Tongue (tissue), 2 donors: ENCODE measurements around the gene RASL11B. TPM values are rescaled to one million over a fixed set of nuclear protein-coding genes. Genes with fewer than 3 reads are reported as not detected.
A peak's percentile ranks its signal among the peaks of the same experiment; 100 is the strongest.

Experiments used
- DNase-seq: peaks from one replicate; pipeline ENCODE4 v3.0.0-alpha.2; 2015
- total RNA-seq: library from RNA; depleted of rRNA; stranded (reverse); fragments of >200 nt; gene quantifications from one replicate; pipeline ENCODE4 v1.2.3, GENCODE V29; 2014

Gene RASL11B
- total RNA-seq, 1 donor from 2014 or later = 2.1 TPM

DNA sequence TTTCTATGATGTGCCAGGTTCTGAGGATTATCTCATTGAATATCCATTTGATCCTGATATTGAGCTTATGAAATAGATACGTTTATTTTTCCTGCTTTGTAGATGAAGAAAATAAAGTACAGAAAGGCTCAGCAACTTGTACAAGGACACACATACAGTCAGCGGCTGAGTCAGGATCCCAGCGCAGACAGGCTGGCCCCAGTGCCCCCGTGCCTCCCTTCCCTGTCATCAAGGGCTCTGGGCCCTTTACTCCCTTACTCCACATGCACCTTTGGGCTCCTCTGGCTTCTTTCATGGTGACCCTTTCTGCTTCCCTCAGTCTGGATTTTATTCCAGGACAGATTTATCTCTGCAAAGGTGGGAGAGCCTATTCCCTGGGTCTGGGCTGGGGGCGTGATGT, 12.8 kb downstream of the RASL11B start:
- no peak for DNase-seq

DNA sequence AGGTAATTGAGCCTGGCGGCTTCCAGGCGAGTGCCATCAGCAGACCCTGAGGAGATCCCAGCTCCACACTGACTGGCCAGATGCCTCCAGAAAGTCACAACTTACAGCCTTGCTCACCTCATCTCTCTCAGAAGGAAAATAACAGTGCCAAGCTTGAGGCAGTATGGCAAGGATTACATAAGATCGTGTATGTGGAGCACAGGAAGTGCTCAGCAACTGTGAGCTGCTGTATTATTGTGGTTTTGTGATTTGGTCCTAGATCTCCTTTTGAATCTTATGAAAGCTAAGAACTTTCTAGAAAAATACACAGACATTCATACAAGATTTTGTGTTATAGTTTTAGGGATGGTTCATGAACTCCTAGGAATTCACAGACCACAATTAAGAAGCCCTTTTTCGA, 14.0 kb downstream of the RASL11B start:
- DNase-seq = no peak

DNA sequence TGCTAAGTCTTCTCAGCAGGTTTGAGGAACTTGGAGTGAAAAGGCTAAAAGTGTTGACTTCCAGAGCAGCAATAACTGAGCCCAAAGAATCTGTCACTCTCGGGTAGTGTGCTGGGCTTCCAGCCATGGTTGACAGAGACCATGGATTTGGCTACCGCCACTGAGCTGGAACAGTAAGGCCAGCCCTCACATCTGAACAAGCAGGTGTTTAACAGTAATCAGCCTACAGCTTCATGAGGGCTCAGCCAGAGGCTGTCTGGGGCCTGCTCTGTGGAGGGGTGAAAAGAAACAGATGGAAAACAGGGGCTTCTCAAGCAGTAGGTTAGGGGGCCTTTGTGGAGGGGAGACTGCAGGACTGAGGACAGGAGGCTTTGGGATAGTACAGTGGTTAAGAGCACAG, 14.9 kb downstream of the RASL11B start:
- peak; percentile 88 for DNase-seq

DNA sequence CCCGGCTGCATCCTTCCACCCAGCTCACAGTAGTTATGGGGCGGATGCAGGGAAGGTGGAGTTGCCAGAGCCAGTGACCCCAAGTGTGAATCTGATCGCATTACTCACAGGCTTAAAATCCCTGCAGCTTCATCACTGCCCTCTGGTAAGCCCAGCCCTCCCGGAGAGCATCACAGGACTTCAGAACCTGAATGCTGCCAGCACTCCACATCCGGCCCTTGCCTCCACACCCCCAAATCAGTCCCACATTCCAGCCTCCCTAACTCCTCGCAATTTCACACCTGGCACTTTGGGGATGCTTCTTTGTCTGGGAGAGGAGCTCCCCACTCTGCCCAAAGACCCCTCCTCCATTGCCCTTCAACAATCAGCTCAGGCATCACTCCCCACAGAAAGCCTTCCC, 15.6 kb downstream of the RASL11B start:
- no peak for DNase-seq

DNA sequence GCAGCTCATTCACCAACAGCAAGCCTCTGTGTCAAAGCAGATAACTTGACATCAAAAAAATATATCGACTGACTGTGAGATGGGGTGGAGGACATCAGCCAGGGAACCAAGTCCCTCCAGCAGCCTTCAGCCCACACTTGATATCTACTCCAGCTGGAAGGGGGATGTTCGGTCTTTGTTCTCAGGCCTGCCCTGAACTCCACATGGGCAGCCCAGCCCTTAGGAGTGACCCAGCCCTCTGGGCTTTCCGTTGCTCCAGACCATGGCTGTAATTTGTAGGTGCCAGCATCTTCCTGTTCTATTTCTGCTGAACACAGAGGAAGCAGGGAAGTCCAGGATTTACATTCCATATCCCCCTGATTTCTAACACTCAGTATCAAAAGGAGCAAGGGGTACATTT, 17.4 kb downstream of the RASL11B start:
- DNase-seq = no peak

DNA sequence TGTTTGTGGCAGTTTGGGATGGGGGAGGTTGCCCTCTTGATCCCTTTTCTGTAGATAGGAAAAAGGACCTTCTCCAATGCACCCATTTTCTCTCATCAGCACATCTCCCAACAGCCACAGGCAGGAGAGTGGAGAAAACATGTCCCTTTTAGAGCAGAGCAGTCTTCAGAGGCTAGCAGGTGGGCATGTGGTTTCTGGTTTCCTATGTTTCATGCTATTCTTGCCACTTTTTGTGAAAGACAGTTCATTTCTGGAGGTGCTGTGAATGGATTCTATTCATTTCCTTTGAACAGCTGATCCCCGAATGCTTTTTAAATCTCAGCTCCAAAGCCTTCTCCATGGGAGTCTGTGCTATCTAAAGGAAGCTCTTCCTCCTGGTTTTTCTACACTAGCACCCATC, 18.9 kb downstream of the RASL11B start:
- DNase-seq = no peak

DNA sequence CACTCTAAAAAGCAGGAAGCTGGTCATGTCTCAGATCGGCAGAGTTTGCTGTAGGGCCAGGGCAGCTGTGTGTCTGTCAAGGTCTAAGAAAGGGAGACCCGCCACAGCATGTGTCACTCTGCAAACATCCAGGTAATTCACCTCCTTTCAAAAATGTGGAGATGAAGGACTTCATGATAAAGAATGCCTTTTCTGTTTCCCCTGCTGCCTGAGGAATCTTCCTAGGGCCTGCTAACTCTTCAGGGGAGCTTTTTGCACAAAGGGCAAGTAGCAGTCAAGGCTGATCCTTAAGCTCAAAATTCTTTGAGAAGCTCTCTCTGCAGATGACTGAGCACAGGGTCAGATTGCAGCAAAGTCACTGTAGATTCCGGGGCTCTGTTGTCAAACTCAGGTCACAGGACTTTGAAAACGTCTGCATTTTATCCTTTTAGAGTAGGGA, 21.1 kb downstream of the RASL11B start:
- DNase-seq = no peak

DNA sequence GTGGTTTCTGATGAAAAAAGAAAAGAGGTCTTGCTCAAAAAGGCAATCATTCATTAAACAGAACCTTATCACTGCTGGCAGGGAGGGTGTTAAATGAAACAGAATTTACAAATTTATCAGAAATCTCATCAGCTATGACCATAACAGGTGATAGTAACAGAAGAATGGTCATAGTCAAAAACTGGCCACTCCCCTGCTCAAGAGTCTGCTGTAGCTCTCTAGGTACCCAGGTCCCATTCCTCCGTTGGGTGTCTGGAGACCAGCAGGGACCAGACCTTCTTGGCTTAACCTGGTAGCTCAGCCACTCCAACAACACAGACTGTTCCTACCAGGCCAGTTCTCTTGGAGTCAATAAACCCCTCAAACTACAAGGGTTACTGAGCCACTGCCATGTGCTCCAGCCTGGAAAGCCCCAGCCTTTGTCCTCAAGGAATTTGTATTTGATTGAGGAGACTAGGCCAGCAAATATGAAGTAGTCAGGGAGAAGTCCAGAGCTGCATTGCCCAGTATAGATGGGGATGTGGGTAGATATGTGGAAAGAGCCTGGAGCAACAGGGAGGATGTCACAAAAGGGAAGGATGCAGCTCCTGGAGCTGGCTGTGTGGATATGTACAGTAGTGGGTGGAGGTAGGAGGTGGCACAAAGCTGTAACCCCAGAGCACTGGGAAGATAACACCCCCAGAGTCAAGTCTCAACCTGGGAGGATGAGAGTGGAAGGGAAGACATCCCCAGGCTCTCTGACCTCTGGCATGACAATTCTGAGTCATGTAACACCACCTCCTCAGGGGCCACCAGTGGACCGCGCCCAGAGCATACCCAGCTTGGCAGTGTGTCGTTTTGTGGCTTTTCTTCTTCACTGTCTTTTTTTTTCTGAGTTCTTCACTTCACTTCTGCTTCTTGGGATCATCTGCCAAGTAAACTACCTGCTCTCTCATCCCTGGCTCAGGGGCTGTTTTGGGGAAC, 21.9 kb downstream of the RASL11B start:
- DNase-seq = no peak

DNA sequence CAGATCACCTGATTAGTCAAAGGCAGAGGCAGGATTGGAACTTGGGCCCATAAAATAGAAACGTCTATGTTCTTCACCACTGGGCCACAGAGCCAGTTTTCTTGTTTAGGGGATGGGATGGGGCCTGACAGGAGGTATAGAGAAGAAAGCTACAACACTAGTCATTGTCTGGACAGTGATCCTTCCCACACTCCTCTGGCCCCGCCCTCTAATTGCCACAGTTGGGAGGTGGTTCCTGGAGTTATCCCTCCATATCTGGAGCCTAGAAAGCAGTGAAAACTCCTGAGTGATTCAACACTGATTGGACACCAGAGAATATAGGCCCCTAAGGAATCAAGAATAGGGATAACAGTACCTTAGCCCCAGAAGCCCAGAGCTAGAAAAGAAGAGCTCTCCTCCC, 22.9 kb downstream of the RASL11B start:
- DNase-seq = no peak

DNA sequence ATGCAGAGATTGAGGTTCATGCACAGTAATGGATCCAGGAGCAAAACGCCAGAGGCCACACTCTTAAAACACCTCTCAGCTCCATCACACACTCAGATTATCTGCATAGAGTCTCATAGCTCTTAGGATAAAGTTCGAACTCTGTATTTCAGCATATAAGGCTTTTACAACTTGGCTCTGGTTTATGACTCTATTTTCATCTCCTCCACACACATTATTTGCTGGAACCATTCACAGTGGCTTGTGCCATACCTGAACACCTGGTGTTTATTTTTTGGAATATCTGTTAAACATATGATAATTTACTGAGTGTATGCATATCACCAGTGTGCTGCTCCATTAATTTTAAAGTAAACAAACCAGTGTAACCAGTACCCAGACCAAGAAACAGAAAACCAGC, 27.2 kb downstream of the RASL11B start:
- peak; percentile 44 for DNase-seq

DNA sequence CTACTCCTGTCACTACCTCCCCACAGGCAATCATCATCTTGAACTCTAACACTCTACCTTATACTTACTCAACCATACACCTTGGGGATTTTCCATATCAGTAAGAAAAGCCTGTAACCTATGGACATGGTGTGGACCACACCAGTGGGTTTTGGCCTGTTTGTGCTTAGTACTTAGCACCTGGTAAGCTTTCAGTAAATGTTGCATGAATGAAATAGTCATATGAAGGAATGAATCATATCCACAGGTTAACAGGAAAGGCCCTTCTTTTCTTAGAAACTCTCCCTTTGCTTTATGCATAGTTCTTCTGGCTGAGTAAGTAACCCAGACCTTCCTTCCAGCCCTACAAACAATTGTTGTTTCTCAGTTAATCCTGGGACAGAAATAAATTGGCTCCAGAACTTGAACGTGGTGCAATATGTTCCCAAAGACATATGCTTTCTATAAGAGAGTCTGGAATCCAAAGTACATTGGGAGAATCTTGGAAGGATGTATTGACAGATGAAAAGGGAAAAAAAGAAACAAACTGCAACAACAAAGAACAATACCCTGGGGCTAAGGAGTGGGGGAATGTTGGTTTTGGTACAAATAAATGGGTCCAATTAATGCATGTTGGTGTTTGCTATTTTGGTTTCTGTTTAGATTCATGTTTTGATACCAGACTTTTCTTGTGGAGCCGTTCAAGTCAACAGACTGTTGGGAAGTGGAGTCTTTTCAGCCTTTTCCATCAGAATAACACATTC, 27.8 kb downstream of the RASL11B start:
- DNase-seq = peak; percentile 85

DNA sequence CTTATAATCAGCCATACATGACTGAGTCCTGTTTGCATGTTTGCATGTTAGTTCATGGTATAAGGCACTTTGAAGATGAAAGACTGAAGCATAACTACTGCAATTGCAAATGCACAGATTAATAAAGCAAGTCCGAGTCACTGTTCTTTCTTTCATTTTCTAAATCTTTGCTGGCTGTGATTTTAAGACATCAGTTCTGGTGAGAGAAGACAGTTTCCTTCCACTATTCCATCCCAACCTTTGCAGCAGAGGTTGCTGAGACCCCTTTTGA, 28.3 kb downstream of the RASL11B start:
- DNase-seq = no peak

DNA sequence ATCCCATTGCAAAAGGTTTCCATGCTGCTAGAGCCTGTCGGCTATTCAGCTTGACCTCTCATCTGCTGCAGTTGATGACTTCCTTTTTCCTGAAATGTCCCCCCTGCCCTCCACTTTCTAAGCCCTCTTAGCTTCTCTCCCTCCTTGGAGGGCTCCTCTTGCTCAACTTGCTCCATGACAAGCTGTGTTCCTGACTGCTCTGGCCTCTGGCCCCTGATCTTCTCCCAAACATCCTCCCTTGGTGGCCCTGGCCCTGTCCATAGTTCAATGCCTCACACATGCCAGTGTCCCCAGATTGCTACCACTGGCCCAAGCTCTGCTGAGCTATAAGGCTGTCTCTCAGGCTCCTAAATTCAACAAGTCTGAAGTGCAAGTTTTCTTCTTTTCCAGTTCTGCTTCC, 29.6 kb downstream of the RASL11B start:
- DNase-seq = no peak

DNA sequence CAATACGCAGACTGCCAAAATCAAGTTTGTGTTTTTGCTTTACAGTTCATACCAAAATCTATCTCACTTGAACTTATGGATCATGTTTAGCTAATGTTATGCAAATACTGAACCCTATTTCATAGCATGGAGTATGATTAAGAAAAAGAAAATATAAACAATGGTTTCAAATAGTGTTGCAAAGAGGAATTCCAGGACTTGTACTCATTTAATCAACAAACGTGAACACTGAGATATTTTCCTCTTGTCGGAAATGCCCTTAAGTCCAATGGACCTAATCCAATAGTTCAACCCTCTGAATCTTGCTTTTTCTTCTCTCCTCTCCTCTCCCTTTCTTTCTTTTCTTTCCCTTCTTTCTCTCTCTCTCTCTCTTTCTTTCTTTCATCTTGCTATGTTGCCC, 30.8 kb downstream of the RASL11B start:
- no peak for DNase-seq

DNA sequence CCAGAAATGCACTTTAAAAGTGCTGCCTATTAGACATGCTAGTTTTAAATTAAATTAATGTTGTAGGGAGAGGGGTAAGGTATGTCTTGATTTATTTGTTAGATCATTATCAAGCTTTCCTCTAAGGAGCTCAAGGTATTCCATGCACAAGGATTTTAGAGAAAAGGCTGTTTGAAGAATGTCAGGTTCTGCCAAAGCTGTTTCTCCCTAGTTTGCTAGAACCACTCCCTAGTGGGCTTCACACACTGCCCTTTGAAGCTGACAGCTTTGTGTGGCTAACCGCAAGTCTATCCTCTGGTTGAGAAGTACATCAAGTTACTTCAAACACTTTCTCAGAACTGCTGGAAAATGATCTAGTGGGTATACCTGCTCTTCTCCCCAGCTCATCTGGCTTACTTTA, 32.3 kb downstream of the RASL11B start:
- no peak for DNase-seq

DNA sequence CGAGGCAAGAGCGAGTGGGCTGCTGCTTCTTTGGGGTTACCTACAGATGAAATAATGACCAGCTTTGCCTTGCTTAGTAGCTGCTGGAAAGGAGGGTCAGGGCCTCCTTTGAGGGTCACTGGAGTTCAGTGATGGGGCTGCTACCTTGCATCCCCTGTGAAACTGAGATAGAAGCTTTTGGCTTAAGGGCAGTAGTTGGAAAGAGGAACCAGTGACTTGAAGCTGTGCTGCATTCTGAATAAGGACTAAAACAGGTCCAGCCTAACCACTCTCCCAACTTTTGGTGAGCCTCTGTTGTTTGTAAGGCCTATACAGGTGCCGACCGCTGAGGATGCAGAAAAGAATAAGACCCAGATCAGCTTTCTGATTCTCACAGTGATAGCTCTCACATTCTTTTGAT, 41.2 kb downstream of the RASL11B start:
- no peak for DNase-seq

DNA sequence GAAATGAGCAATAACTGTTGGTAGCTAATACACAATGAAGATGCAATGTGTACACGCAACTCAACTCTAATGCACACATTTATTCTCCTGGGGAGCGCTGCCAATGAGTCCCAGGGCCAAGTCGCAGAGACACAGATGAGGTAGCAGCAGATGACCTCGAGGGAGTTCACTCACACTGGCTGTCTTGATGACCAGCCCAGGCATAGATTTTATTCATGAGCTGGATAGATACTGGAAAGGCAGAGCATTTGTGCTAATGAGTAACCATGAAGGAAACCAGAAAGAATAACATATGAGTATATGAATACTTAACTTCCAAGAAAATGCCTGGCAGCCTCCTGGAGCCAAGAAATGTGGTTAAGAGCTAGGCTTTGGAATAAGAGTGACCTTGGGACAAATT, 42.3 kb downstream of the RASL11B start:
- DNase-seq = no peak

DNA sequence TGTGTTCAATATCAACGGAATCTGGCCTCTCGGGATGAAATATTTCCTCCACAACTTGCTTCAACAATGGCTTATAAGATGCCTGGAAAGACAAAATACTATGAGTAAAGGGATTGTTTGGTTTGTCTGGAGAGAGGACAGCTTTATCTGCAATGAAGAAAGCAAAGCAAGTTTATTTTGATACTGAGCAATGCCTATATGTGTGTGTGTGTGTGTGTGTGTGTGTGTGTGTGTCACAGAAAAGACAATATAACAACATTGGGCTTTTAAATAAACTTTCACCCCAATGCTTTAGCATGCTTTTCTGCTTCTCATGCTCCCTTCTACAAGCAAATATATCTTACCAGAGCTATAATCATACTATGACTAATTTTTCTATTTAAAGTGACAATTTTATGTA, 45.4 kb downstream of the RASL11B start:
- DNase-seq = no peak

DNA sequence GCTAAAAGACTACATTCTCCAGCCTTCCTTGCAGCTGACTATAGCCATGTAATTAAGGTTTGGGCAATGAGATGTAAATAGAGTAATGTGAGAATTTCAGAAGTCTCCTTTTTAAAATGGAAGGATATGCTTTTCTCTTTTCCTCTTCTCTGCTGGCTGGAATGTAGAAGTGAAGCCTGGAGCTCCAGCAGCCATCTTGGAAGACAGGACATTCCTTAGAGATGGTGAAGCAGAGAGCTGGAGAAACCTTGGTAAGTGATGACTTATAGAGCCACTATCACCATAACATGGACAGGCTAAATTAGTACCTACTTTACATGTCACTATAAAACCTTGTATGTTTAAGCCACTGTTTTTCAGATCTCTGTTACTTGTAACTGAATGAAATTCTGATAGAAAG, 48.0 kb downstream of the RASL11B start:
- no peak for DNase-seq

DNA sequence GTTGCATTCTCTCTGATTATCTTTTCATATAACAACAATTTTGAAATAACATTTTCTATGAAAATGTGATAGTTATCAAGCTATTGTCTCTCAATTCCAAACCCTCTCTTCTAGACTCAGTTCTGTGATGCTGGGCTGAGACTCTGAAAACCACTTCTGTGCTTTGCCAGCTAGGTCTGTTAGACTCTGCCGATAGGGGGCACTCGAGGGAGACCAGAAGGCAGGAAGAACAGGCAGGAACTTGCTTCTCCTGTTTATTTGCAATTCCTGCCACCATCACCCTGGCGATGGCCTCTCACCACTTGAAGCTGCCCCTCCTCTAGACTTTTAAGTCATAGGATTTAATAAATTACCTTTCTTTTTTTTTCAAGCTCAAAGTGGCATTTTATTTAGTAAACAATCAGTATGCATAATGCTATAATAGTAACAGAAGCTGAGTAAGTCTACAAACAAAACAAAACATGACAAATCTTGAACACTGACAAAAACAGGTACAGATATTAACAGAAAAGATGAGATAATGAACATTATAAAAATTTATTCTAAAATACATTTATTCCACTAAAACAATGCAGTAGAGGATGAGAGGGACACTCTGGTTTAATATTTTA, 49.7 kb downstream of the RASL11B start:
- DNase-seq = peak; percentile 75

DNA sequence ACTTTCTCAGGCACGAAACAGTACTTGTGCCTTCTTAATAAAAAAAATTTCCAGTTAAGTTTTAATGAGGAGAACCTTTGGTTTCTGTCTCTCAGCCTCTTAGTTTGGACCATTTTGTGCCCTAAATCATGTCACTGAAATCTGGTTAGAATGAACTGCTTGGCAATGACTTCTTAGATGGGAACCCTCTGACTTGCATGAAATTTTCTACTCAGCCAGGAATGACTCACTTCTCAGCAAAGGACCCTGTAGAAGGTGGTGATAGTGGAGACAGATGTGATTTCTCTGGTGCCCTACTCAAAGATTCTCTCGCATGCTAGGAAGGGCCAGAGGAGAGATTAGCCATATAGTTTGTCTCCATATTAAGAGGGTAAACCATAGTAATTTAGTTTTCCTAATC, 50.5 kb downstream of the RASL11B start:
- DNase-seq = no peak

DNA sequence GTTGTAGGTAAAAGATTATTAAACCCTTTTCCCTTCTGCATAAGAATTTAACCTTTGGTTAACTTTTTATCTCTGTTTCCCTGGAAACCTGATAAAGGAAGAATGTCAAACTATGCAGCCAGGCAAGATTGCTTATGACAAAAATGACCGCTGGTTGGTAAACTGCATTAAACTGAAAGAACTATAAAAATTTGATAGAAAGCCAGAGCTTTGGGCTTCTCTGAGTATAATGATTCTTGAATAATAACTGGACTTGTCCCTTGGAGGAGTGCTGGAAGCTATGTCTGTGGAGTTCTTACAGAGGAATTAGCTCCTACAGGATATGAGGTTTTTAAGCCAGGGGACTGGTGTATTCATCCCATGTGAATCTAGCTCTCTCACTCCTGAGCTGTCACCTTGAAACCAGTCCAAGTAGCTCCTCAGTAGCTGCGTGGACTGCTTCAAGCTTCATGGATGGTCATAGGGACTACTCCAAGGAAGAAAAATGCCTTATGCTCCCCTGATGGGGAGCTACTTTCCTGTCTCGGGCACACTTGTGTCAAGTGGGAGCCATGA, 52.0 kb downstream of the RASL11B start:
- no peak for DNase-seq

DNA sequence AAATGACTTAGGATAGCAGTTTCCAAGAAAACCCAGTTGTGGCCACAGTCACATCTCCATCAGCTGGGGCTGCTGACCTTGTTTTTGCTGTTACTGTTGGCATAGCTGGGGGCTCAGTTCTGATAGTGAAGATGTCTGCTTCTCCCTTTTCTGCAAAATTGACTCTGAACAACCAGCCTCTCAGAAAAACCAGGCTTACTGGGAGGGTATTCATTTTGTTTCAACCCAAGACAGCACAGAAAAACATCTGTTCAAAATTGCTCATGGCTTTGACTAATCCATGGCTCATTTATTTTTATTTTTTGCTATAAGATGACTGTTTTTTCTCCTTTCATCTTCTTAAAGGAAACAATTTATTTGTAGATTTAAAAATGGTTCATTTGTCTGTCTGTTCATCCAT, 53.1 kb downstream of the RASL11B start:
- no peak for DNase-seq
